Measurements from ENCODE around the gene OSBPL2.

The OSBPL2 gene

GRCh38 chr20:62272200-62272599 is 33.9 kb downstream of the OSBPL2 start:
- no peak for DNase-seq (ENCODE audit: low read depth)
- TF ChIP-seq, protein P1, sequence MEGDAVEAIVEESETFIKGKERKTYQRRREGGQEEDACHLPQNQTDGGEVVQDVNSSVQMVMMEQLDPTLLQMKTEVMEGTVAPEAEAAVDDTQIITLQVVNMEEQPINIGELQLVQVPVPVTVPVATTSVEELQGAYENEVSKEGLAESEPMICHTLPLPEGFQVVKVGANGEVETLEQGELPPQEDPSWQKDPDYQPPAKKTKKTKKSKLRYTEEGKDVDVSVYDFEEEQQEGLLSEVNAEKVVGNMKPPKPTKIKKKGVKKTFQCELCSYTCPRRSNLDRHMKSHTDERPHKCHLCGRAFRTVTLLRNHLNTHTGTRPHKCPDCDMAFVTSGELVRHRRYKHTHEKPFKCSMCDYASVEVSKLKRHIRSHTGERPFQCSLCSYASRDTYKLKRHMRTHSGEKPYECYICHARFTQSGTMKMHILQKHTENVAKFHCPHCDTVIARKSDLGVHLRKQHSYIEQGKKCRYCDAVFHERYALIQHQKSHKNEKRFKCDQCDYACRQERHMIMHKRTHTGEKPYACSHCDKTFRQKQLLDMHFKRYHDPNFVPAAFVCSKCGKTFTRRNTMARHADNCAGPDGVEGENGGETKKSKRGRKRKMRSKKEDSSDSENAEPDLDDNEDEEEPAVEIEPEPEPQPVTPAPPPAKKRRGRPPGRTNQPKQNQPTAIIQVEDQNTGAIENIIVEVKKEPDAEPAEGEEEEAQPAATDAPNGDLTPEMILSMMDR (conservative IDR thresholded peaks at IDR 0.05; ENCODE audit: control insufficient read depth, insufficient read depth, low read depth, low read length) = no peak
- H3K4me3 ChIP-seq (ENCODE audit: control insufficient read depth, low read depth, low read length) = no peak overlapping the region

DNA sequence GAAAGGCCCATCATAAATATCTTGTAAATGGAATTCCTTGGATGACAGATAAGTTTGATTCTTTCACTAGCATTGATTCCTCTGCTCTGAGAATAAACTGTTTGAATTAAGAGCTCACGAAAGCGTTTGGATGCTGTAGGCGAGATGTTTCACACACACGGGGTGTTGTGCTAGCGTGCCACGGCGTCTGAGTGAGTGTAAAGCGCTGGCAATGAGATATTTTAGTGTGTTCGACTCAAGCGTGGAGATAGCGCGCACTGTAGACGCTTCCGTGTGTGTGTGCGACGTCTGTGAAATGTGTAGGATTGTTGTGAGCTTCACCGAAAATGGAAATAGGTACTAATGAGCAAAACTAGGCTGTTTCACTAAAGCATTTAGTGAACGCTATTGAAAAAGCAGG is 35.1 kb downstream of the OSBPL2 start:
- TF ChIP-seq, protein P1 (conservative IDR thresholded peaks at IDR 0.05; ENCODE audit: control insufficient read depth, insufficient read depth, low read depth, low read length) = no peak
- no peak overlapping the region for H3K4me3 ChIP-seq (ENCODE audit: control insufficient read depth, low read depth, low read length)
- DNase-seq (ENCODE audit: low read depth) = no peak

DNA sequence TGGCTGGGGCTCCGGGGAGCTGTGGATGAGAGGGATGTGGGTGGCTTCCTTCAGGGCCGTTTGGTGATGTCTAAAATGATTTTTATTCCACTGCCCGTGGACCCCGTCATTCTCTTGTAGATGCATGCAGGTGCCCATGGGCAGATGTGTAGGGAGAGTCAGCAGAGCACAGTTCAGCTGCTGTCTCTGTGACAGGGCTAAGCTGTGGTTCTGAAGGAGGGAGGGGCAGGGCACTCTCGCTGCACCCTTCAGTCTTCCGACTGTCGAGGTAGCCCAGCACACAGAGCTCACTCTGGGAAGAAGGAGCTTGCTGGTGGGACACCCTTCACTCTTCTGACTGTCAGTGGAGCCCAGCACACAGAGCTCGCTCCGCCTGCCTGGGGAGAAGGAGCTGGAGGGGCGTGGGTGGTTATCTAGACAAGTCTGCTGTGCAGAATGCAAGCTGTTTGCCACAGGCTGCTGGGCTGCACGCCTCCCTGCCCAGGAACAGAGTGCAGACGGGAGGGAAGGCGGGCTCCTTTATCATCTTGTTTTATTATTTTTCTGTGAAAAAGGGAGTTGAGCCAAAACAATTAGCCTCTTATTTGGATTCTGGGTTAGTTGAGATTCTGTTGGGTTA is 36.1 kb downstream of the OSBPL2 start:
- TF ChIP-seq, protein P1 (conservative IDR thresholded peaks at IDR 0.05; ENCODE audit: control insufficient read depth, insufficient read depth, low read depth, low read length) = no peak
- no peak overlapping the region for H3K4me3 ChIP-seq (ENCODE audit: control insufficient read depth, low read depth, low read length)
- no peak for DNase-seq (ENCODE audit: low read depth)

GRCh38 chr20:62275219-62275618 is 36.9 kb downstream of the OSBPL2 start:
- TF ChIP-seq, protein P1 (conservative IDR thresholded peaks at IDR 0.05; ENCODE audit: control insufficient read depth, insufficient read depth, low read depth, low read length) = no peak
- no peak for DNase-seq (ENCODE audit: low read depth)
- H3K4me3 ChIP-seq (ENCODE audit: control insufficient read depth, low read depth, low read length) = no peak overlapping the region

- no peak for DNase-seq (ENCODE audit: low read depth)
- H3K4me3 ChIP-seq (ENCODE audit: control insufficient read depth, low read depth, low read length) = no peak overlapping the region
- TF ChIP-seq, protein P1 (conservative IDR thresholded peaks at IDR 0.05; ENCODE audit: control insufficient read depth, insufficient read depth, low read depth, low read length) = no peak
These were observed 38.1 kb downstream of the OSBPL2 start for GRCh38 chr20:62276439-62276838.

DNA sequence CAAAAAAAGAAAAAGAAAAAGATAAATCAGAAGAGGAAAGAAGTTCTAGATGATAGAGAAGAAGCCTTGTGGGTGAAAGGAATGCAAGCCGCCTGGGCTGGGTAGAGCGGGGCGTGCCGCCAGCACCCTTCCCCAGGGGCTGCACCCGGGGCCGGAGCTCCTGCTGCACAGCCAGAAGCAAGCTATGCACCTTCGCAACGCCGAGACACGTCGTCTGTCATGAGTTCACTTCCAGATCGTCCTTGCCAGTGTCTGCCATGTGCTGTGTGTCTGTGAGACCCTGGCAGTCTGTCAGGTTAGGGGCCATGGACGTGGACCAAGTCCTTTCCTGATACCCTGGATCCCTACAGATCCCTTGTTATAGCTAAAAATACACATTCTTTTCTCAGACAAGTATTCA is 38.9 kb downstream of the OSBPL2 start:
- TF ChIP-seq, protein P1 (conservative IDR thresholded peaks at IDR 0.05; ENCODE audit: control insufficient read depth, insufficient read depth, low read depth, low read length) = no peak
- no peak for DNase-seq (ENCODE audit: low read depth)
- no peak overlapping the region for H3K4me3 ChIP-seq (ENCODE audit: control insufficient read depth, low read depth, low read length)

GRCh38 chr20:62280303-62280702 is 42.0 kb downstream of the OSBPL2 start:
- no peak overlapping the region for H3K4me3 ChIP-seq (ENCODE audit: control insufficient read depth, low read depth, low read length)
- TF ChIP-seq, protein P1 (conservative IDR thresholded peaks at IDR 0.05; ENCODE audit: control insufficient read depth, insufficient read depth, low read depth, low read length) = no peak
- no peak for DNase-seq (ENCODE audit: low read depth)
